ENCODE results near the gene TTLL6. TPM values are rescaled to one million over a fixed set of nuclear protein-coding genes. Genes with fewer than 3 reads are reported as not detected.

The TTLL6 gene
- total RNA-seq, 1 donor from 2014 or later, result 2.8 TPM

- Mint-ChIP-seq H3K27ac (no peak overlapping the region), H3K4me1 (ENCODE audit: unreplicated experiment) (no peaks in the 10 kb centered on the region), H3K27me3 (peaks cover 98% of the 10 kb centered on the region), H3K36me3 (no peaks in the 10 kb centered on the region), H3K4me3 (no peak overlapping the region), H3K9me3 (no peaks in the 10 kb centered on the region)
- DNase-seq (ENCODE audit: extremely low spot score, unreplicated experiment), result no peak
- no peak for TF ChIP-seq CTCF (conservative IDR thresholded peaks at IDR 0.05)
Observed at GRCh38 chr17:48735062-48735351, 82.0 kb downstream of the TTLL6 start.

- Mint-ChIP-seq H3K27me3 (peaks cover 98% of the 10 kb centered on the region), H3K36me3 (no peaks in the 10 kb centered on the region)
Observed at GRCh38 chr17:48734333-48735061, 82.5 kb downstream of the TTLL6 start.

GRCh38 chr17:48733632-48734328 is 83.2 kb downstream of the TTLL6 start:
- H3K36me3 Mint-ChIP-seq, result no peaks in the 10 kb centered on the region
- H3K9me3 Mint-ChIP-seq, result no peaks in the 10 kb centered on the region
- H3K27ac Mint-ChIP-seq, result no peak overlapping the region
- peaks cover 98% of the 10 kb centered on the region for H3K27me3 Mint-ChIP-seq
- H3K4me3 Mint-ChIP-seq, result no peak overlapping the region
- no peak for TF ChIP-seq CTCF (conservative IDR thresholded peaks at IDR 0.05)
- peaks cover 4% of the 10 kb centered on the region for H3K4me1 Mint-ChIP-seq (ENCODE audit: unreplicated experiment)
- DNase-seq (ENCODE audit: extremely low spot score, unreplicated experiment), result no peak

More at GRCh38 chr17:48734333-48735061, 82.5 kb downstream of the TTLL6 start:
- Mint-ChIP-seq H3K4me3 (no peak overlapping the region), H3K4me1 (ENCODE audit: unreplicated experiment) (peaks cover 2% of the 10 kb centered on the region), H3K9me3 (no peaks in the 10 kb centered on the region), H3K27ac (no peak overlapping the region)
- no peak for DNase-seq (ENCODE audit: extremely low spot score, unreplicated experiment)
- TF ChIP-seq CTCF (conservative IDR thresholded peaks at IDR 0.05), result no peak

GRCh38 chr17:48732688-48733629 is 84.1 kb downstream of the TTLL6 start:
- no peaks in the 10 kb centered on the region for H3K9me3 Mint-ChIP-seq
- no peak overlapping the region for H3K4me3 Mint-ChIP-seq
- no peaks in the 10 kb centered on the region for H3K36me3 Mint-ChIP-seq
- no peak overlapping the region for H3K27ac Mint-ChIP-seq
- no peak for DNase-seq (ENCODE audit: extremely low spot score, unreplicated experiment)
- H3K4me1 Mint-ChIP-seq (ENCODE audit: unreplicated experiment), result peaks cover 4% of the 10 kb centered on the region
- peaks cover 98% of the 10 kb centered on the region for H3K27me3 Mint-ChIP-seq
- TF ChIP-seq CTCF (conservative IDR thresholded peaks at IDR 0.05), result no peak

GRCh38 chr17:48731355-48731754 is 85.7 kb downstream of the TTLL6 start:
- TF ChIP-seq CTCF (conservative IDR thresholded peaks at IDR 0.05), result no peak
- Mint-ChIP-seq H3K36me3 (no peaks in the 10 kb centered on the region), H3K27ac (no peak overlapping the region), H3K9me3 (no peaks in the 10 kb centered on the region), H3K27me3 (peaks cover 98% of the 10 kb centered on the region), H3K4me3 (no peak overlapping the region), H3K4me1 (ENCODE audit: unreplicated experiment) (peaks cover 4% of the 10 kb centered on the region)
- DNase-seq (ENCODE audit: extremely low spot score, unreplicated experiment), result no peak
